ENCODE measurements around the gene RPS25.
A peak's percentile ranks its signal among the peaks of the same experiment; 100 is the strongest.
"Not testable (repeated sequence)": the region's sequence is repeated elsewhere in the genome, so short reads cannot be mapped to it uniquely, and the experiment has no call there.

The RPS25 gene

DNA sequence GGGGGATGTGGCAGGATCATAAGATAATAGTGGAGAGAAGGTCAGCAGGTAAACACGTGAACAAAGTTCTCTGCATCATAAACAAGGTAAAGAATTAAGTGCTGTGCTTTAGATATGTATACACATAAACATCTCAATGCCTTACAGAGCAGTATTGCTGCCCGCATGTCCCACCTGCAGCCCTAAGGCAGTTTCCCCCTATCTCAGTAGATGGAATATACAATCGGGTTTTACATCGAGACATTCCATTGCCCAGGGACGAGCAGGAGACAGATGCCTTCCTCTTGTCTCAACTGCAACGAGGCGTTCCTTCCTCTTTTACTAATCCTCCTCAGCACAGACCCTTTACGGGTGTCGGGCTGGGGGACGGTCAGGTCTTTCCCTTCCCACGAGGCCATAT, 21.3 kb upstream of the RPS25 start:
- H3K9me3 ChIP-seq (ENCODE audit: control insufficient read depth, low read length); H3K4me3 ChIP-seq (ENCODE audit: insufficient read depth, low read depth, low read length); H3K27ac ChIP-seq (ENCODE audit: insufficient read depth, low read depth, low read length, poor library complexity, severe bottlenecking); H3K4me1 ChIP-seq (ENCODE audit: control insufficient read depth, insufficient read depth, low read length); H3K27me3 ChIP-seq (ENCODE audit: control insufficient read depth, insufficient read depth, low read length, poor library complexity, severe bottlenecking); H3K36me3 ChIP-seq (ENCODE audit: control insufficient read depth, insufficient read depth, low read length): not testable (repeated sequence)
- WGBS, 2 experiments, result 51 to 62% methylated on average over 8 to 11 of the region's 11 CpGs

DNA sequence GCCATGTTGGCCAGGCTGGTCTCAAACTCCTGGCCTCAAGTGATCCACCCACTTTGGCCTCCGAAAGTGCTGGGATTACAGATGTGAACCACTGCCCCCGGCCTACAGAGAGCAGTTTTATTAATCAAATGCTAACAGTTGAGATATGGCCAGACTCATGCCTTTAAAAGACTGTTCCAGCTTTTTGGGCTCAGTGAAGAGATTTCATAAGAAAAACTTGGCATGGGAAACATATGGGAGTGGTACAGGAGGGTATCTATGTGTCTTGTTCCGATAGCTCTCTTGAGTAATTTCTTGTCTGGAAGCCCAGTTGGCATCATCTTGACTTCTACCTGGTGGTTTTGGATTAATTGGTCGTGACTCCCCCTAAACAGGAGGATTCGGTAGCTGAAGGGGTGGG, 20.7 kb upstream of the RPS25 start:
- H3K27me3 ChIP-seq (ENCODE audit: control insufficient read depth, insufficient read depth, low read length, poor library complexity, severe bottlenecking), result no peaks in the 10 kb centered on the region
- no peaks in the 10 kb centered on the region for H3K36me3 ChIP-seq (ENCODE audit: control insufficient read depth, insufficient read depth, low read length)
- H3K27ac ChIP-seq (ENCODE audit: insufficient read depth, low read depth, low read length, poor library complexity, severe bottlenecking), result no peak overlapping the region
- no peaks in the 10 kb centered on the region for H3K9me3 ChIP-seq (ENCODE audit: control insufficient read depth, low read length)
- H3K4me3 ChIP-seq (ENCODE audit: insufficient read depth, low read depth, low read length), result no peak overlapping the region
- H3K4me1 ChIP-seq (ENCODE audit: control insufficient read depth, insufficient read depth, low read length), result peaks cover 5% of the 10 kb centered on the region
- WGBS, 2 experiments, result 91 to 94% methylated on average over 5 of the region's 5 CpGs

DNA sequence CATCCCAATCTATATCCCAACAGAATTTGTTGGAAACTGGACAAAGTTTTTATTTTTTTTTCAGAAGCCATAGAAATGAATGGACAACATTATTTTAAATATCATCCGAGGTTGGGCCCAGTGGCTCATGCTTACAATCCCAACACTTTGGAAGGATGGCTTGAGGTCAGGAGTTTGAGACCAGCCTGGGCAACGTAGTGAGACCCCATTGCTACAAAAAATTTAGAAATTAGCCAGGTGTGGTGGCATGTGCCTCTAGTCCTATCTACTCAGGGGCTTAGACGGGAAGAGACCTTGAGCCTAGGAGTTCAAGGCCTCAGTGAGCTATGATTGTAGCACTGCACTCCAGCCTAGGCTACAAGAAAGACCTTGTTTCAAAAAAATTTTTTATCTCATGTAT, 16.7 kb upstream of the RPS25 start:
- H3K4me1 ChIP-seq (ENCODE audit: control insufficient read depth, insufficient read depth, low read length), result peaks cover 6% of the 10 kb centered on the region
- no peaks in the 10 kb centered on the region for H3K27me3 ChIP-seq (ENCODE audit: control insufficient read depth, insufficient read depth, low read length, poor library complexity, severe bottlenecking)
- WGBS, 2 experiments, result 85 to 91% methylated on average over 3 of the region's 3 CpGs
- no peak overlapping the region for H3K27ac ChIP-seq (ENCODE audit: insufficient read depth, low read depth, low read length, poor library complexity, severe bottlenecking)
- H3K36me3 ChIP-seq (ENCODE audit: control insufficient read depth, insufficient read depth, low read length), result no peaks in the 10 kb centered on the region
- H3K4me3 ChIP-seq (ENCODE audit: insufficient read depth, low read depth, low read length), result no peak overlapping the region
- no peaks in the 10 kb centered on the region for H3K9me3 ChIP-seq (ENCODE audit: control insufficient read depth, low read length)

DNA sequence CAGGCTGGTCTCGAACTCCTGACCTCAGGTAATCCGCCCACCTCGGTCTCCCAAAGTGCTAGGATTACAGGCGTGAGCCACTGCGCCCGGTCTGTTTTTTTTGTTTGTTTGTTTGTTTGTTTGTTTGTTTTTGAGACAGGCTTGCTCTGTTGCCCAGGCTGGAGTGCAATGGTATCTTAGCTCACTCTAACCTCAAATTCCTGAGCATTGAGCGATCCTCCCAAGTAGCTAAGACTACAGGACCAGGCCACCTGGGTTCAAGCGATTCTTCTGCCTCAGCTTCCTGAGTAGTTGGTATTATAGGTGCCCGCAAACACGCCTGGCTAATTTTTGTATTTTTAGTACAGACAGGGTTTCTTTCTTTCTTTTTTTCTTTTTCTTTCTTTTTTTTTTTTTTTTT, 15.3 kb upstream of the RPS25 start:
- H3K4me3 ChIP-seq (ENCODE audit: insufficient read depth, low read depth, low read length); H3K9me3 ChIP-seq (ENCODE audit: control insufficient read depth, low read length); H3K27ac ChIP-seq (ENCODE audit: insufficient read depth, low read depth, low read length, poor library complexity, severe bottlenecking); H3K27me3 ChIP-seq (ENCODE audit: control insufficient read depth, insufficient read depth, low read length, poor library complexity, severe bottlenecking); H3K36me3 ChIP-seq (ENCODE audit: control insufficient read depth, insufficient read depth, low read length): not testable (repeated sequence)
- peaks cover 15% of the 10 kb centered on the region for H3K4me1 ChIP-seq (ENCODE audit: control insufficient read depth, insufficient read depth, low read length)
- WGBS, 2 experiments, result 89 to 94% methylated on average over 8 to 10 of the region's 10 CpGs

- Histone ChIP-seq H3K27me3 (ENCODE audit: control insufficient read depth, insufficient read depth, low read length, poor library complexity, severe bottlenecking) (no peaks in the 10 kb centered on the region), H3K4me3 (ENCODE audit: insufficient read depth, low read depth, low read length) (no peak overlapping the region), H3K36me3 (ENCODE audit: control insufficient read depth, insufficient read depth, low read length) (peaks cover 8% of the 10 kb centered on the region), H3K4me1 (ENCODE audit: control insufficient read depth, insufficient read depth, low read length) (peaks cover 16% of the 10 kb centered on the region), H3K9me3 (ENCODE audit: control insufficient read depth, low read length) (no peaks in the 10 kb centered on the region), H3K27ac (ENCODE audit: insufficient read depth, low read depth, low read length, poor library complexity, severe bottlenecking) (no peak overlapping the region)
- 89 to 93% methylated on average over 9 of the region's 9 CpGs for WGBS, 2 experiments
Observed at GRCh38 chr11:119031912-119032280, 13.8 kb upstream of the RPS25 start.

DNA sequence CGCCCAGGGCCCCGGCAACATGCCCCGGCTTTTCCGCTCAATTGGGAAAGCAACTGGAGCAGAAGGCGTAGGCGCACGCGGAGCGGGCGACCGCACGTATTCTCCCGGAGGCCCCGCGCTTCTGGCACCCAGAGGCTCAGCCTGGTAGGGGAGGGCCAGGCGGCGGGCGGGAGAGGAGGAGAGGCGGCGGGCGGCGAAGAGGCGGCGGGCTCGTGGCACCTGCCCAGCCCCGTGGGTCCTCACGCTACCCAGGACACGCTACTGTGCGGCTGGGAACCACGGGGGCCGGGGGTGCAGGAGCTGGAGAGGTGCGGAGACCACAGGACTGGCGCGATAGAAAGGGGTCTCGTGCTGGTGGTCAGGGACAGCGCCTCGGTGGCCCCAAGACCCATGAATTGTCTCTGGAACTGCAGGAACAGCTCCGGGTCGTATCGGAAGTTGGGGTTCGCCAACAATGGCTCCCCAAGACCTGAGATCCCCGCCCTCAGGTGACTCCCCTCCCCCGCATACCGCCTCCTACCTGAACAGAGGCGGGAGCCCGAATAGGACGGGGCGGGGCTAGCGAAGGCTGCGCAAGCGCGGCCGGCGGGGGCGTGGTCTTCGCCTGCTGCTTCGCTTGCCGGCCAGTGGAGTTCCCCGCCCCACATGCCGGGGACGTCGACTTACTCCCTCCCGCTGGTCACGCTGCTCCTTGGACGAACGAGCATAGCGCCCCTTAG, 12.3 kb upstream of the RPS25 start, which contains the start of gene SLC37A4:
TSS of gene SLC37A4 (minus strand) at position 549 of the 719 bp plus-strand sequence.
- Histone ChIP-seq H3K4me3 (ENCODE audit: insufficient read depth, low read depth, low read length) (peak within 1 kb of the TSS; percentile 60), H3K27me3 (ENCODE audit: control insufficient read depth, insufficient read depth, low read length, poor library complexity, severe bottlenecking) (no peaks in the 10 kb centered on the region), H3K9me3 (ENCODE audit: control insufficient read depth, low read length) (no peaks in the 10 kb centered on the region), H3K27ac (ENCODE audit: insufficient read depth, low read depth, low read length, poor library complexity, severe bottlenecking) (no peak within 1 kb of the TSS), H3K36me3 (ENCODE audit: control insufficient read depth, insufficient read depth, low read length) (peaks cover 8% of the 10 kb centered on the region), H3K4me1 (ENCODE audit: control insufficient read depth, insufficient read depth, low read length) (peaks cover 16% of the 10 kb centered on the region)
- WGBS, 2 experiments, result 0% methylated on average over 67 of the region's 67 CpGs

DNA sequence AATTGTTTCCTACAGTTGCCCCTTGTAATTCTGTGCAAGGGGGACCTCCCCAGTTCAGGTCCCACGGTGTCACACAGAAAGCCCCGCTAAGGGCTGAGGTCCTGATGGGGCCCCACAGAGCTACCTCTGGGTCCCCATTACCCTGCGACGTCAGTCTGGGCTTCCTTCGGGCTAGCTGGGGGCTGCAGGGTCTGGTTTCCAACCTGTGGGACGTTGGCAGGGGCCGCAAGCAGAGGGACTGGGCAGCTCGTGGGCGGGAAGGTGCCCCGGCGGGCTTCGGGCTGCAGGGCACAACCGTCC, 11.8 kb upstream of the RPS25 start:
- Histone ChIP-seq H3K4me1 (ENCODE audit: control insufficient read depth, insufficient read depth, low read length) (peaks cover 16% of the 10 kb centered on the region), H3K4me3 (ENCODE audit: insufficient read depth, low read depth, low read length) (peak overlapping the region; percentile 60), H3K27ac (ENCODE audit: insufficient read depth, low read depth, low read length, poor library complexity, severe bottlenecking) (no peak overlapping the region), H3K27me3 (ENCODE audit: control insufficient read depth, insufficient read depth, low read length, poor library complexity, severe bottlenecking) (no peaks in the 10 kb centered on the region), H3K36me3 (ENCODE audit: control insufficient read depth, insufficient read depth, low read length) (peaks cover 8% of the 10 kb centered on the region), H3K9me3 (ENCODE audit: control insufficient read depth, low read length) (no peaks in the 10 kb centered on the region)
- WGBS, 2 experiments, result 2% methylated on average over 13 of the region's 13 CpGs

DNA sequence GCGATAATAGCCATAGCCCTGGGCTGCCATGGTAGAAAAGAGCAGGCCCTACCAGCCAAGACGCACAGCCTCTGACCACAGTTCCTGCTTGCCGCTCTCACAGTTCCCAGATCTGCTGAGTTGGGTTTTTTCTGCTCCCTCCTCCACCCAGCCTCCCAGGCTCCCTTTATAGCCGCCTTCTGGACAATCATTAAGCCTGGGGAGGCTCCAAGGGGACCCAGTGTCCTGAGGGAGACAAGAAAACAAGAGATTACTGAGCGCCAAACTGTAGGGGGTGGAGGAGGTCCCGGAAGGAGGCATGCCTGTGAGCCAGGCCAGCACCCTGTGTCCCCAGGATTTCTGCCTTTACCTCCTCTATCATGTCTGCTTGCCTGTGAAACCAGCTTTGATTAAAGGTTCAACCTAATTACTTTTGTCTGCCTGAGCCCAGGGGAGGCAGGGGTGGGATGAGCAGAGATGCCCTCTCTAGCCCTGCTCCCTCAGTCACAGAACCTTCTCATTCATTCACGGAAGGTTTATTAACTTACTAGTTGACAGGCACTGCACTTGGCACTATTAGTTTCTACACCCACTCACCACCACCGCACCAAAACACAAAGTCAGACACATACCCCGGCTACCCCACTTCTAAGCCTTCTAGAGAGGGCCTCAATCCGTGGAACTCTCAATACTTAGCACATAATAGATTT, 11.3 kb upstream of the RPS25 start:
- 40% methylated on average over 10 of the region's 10 CpGs for WGBS, 2 experiments
- Histone ChIP-seq H3K4me3 (ENCODE audit: insufficient read depth, low read depth, low read length) (peak overlapping the region; percentile 60), H3K4me1 (ENCODE audit: control insufficient read depth, insufficient read depth, low read length) (peaks cover 16% of the 10 kb centered on the region), H3K36me3 (ENCODE audit: control insufficient read depth, insufficient read depth, low read length) (peaks cover 8% of the 10 kb centered on the region), H3K27ac (ENCODE audit: insufficient read depth, low read depth, low read length, poor library complexity, severe bottlenecking) (no peak overlapping the region), H3K27me3 (ENCODE audit: control insufficient read depth, insufficient read depth, low read length, poor library complexity, severe bottlenecking) (no peaks in the 10 kb centered on the region), H3K9me3 (ENCODE audit: control insufficient read depth, low read length) (no peaks in the 10 kb centered on the region)

GRCh38 chr11:119029069-119029339, 10.9 kb upstream of the RPS25 start:
- H3K4me1 ChIP-seq (ENCODE audit: control insufficient read depth, insufficient read depth, low read length), result peaks cover 16% of the 10 kb centered on the region
- 93 to 97% methylated on average over 1 of the region's 1 CpG for WGBS, 2 experiments
- H3K36me3 ChIP-seq (ENCODE audit: control insufficient read depth, insufficient read depth, low read length), result peaks cover 8% of the 10 kb centered on the region
- H3K27ac ChIP-seq (ENCODE audit: insufficient read depth, low read depth, low read length, poor library complexity, severe bottlenecking), result no peak overlapping the region
- H3K27me3 ChIP-seq (ENCODE audit: control insufficient read depth, insufficient read depth, low read length, poor library complexity, severe bottlenecking), result no peaks in the 10 kb centered on the region
- H3K4me3 ChIP-seq (ENCODE audit: insufficient read depth, low read depth, low read length), result peak overlapping the region; percentile 60
- no peaks in the 10 kb centered on the region for H3K9me3 ChIP-seq (ENCODE audit: control insufficient read depth, low read length)

- Histone ChIP-seq H3K27me3 (ENCODE audit: control insufficient read depth, insufficient read depth, low read length, poor library complexity, severe bottlenecking) (no peaks in the 10 kb centered on the region), H3K36me3 (ENCODE audit: control insufficient read depth, insufficient read depth, low read length) (peaks cover 12% of the 10 kb centered on the region), H3K9me3 (ENCODE audit: control insufficient read depth, low read length) (no peaks in the 10 kb centered on the region), H3K4me3 (ENCODE audit: insufficient read depth, low read depth, low read length) (peak overlapping the region; percentile 60), H3K4me1 (ENCODE audit: control insufficient read depth, insufficient read depth, low read length) (peaks cover 16% of the 10 kb centered on the region), H3K27ac (ENCODE audit: insufficient read depth, low read depth, low read length, poor library complexity, severe bottlenecking) (no peak overlapping the region)
- 82 to 84% methylated on average over 9 of the region's 9 CpGs for WGBS, 2 experiments
Observed at GRCh38 chr11:119028346-119029068, 10.4 kb upstream of the RPS25 start.
